ENCODE measurements around the gene CREB3L4. TPM values are rescaled to one million over a fixed set of nuclear protein-coding genes. Genes with fewer than 3 reads are reported as not detected.

The CREB3L4 gene
- total and polyA plus RNA-seq, 2 of the 13 experiments (the other 11 are each of a cell fraction or from before 2014, with no cell fraction given) = 9.9 to 18.7 TPM

DNA sequence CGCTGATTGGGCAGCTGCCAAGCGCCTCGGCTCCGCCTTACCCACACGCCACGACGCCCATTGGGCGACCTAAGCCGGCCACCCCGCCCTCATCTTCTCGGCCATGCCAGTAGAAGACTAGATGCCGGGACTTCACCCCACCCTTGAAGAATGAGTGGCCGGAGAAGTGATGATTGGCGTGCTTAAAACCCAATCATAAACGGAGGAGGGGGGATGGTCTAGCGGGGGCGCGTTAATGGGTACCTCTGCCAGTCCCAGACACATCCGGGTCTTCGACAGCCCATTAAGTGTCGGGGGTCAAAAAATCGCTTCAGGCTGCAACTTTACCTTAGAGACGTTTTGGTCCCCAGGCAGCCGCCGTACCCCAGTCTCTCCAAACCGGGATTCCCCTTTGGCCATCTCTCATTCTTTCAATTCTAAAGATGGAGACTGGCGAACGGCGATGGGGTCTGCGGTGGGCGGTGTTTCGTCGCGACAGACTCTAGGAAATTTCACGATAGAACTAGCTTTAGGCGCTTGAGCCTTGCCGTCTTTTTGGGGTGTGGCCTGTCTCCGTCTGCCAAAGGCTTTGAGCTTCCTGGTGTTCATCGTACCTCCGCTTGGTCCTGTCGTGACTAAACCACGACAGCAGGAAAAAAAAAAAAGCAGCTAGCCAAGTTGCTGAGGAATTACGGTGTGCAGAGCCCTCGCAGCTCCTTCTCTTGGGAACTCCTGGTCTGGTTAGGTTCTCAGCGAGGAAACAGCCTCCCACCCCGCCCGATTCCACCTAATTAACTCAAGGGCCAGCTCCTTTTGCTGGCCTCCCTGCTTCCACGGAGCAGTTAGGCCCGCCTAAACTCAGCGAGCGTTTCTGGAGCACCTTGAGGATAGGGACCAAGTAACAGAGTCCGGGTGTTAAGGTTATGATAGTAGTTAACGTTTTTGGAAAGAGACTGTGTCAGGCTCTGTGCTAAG is 44.5 kb upstream of the CREB3L4 start, which contains the start of gene GATAD2B (continued):
- no peak for TF ChIP-seq ZBTB33 (CRISPR knock-in tag; IDR thresholded peaks at IDR 0.05)
- TF ChIP-seq SP5 (CRISPR knock-in tag; IDR thresholded peaks at IDR 0.05; ENCODE audit: borderline replicate concordance, low read depth) = 0 out of 2 replicates have a peak, but pooled peaks have one; percentile 26
- TF ChIP-seq GATAD2A (CRISPR knock-in tag; IDR thresholded peaks at IDR 0.05) = peak; percentile 53
- no peak for TF ChIP-seq ZNF773 (CRISPR knock-in tag; IDR thresholded peaks at IDR 0.05; ENCODE audit: borderline replicate concordance)
- TF ChIP-seq ZNF224 (CRISPR knock-in tag; IDR thresholded peaks at IDR 0.05) = 0 out of 2 replicates have a peak, but pooled peaks have one; percentile 69
- peak; percentile 81 for TF ChIP-seq ZNF501 (CRISPR knock-in tag; IDR thresholded peaks at IDR 0.05)
- peak; percentile 33; the same call in 1 of the 2 replicates for TF ChIP-seq ZNF350 (CRISPR knock-in tag; IDR thresholded peaks at IDR 0.05; ENCODE audit: borderline replicate concordance, low read depth)
- TF ChIP-seq RBM39 (IDR thresholded peaks at IDR 0.05; ENCODE audit: low read depth, low read length, poor library complexity, severe bottlenecking) = no peak
- no peak for TF ChIP-seq ATF3 (CRISPR knock-in tag; IDR thresholded peaks at IDR 0.05)
- TF ChIP-seq ARID5B (CRISPR knock-in tag; IDR thresholded peaks at IDR 0.05) = 0 out of 2 replicates have a peak, but pooled peaks have one; percentile 17
- TF ChIP-seq NPAS2 (CRISPR knock-in tag; IDR thresholded peaks at IDR 0.05; ENCODE audit: borderline replicate concordance) = no peak
- no peak for TF ChIP-seq HOXA5 (CRISPR knock-in tag; IDR thresholded peaks at IDR 0.05)
- TF ChIP-seq ZMAT3 (CRISPR knock-in tag; conservative IDR thresholded peaks at IDR 0.05) = 0 out of 2 replicates have a peak, but pooled peaks have one; percentile 49
- TF ChIP-seq ZFP36L1 (CRISPR knock-in tag; IDR thresholded peaks at IDR 0.05) = 0 out of 2 replicates have a peak, but pooled peaks have one; percentile 17

All from HepG2 (cell line).